Measurements from ENCODE around the gene MRPL30. TPM values are rescaled to one million over a fixed set of nuclear protein-coding genes. Genes with fewer than 3 reads are reported as not detected.

MRPL30 gene
- total and polyA plus RNA-seq, 10 donors, result 12.8 to 26.0 (median 19.3) TPM

DNA sequence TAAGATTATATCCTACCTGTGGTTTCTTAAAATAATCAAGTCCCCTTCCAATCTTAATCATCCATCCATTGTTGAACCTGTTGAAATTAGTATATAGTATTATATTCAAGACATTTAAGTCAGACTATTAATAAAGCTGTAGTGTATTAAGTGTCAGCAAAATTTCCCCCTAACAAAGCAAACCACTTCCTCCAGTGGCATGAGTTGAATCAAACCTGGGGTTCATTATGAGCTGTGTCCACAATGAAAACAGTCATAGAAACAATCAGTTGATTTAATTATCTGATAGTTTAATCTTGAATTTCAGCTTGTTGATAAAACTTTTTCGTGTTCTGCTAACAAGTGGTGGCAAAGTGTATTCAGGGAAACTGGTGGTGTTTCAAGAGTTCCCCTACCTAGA, 11.4 kb upstream of the MRPL30 start:
- no peaks in the 10 kb centered on the region for H3K27me3 ChIP-seq (replicated peaks in 1 of 7)

GRCh38 chr2:99171377-99172140, 9.4 kb upstream of the MRPL30 start:
- intact Hi-C loops (cut with DNase I; ENCODE audit: low total_unique reads), result no loop called here
- DNase-seq, result no peak
- Histone ChIP-seq H3K27me3 (replicated peaks in 1 of 7) (no peaks in the 10 kb centered on the region), H3K4me1 (peaks cover 0 to 26% (median 0%) of the 10 kb centered on the region in 6 donors), H3K9me3 (no peaks in the 10 kb centered on the region), H3K27ac (no peak overlapping the region), H3K36me3 (peaks cover 0 to 77% (median 66%) of the 10 kb centered on the region in 6 donors), H3K4me3 (no peak overlapping the region)
- TF ChIP-seq POLR2AphosphoS5 (IDR thresholded peaks at IDR 0.05), result no peak
- no peak for TF ChIP-seq POLR2A (IDR thresholded peaks at IDR 0.05)
- TF ChIP-seq, protein P1, sequence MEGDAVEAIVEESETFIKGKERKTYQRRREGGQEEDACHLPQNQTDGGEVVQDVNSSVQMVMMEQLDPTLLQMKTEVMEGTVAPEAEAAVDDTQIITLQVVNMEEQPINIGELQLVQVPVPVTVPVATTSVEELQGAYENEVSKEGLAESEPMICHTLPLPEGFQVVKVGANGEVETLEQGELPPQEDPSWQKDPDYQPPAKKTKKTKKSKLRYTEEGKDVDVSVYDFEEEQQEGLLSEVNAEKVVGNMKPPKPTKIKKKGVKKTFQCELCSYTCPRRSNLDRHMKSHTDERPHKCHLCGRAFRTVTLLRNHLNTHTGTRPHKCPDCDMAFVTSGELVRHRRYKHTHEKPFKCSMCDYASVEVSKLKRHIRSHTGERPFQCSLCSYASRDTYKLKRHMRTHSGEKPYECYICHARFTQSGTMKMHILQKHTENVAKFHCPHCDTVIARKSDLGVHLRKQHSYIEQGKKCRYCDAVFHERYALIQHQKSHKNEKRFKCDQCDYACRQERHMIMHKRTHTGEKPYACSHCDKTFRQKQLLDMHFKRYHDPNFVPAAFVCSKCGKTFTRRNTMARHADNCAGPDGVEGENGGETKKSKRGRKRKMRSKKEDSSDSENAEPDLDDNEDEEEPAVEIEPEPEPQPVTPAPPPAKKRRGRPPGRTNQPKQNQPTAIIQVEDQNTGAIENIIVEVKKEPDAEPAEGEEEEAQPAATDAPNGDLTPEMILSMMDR (IDR thresholded peaks at IDR 0.05 in 8 of 11, conservative IDR thresholded peaks at IDR 0.05 in 3 of 11), result no peak
- WGBS, 5 donors, result 94 to 98% (median 96%) methylated on average over 8 of the region's 8 CpGs

More for the DNA sequence above, 11.4 kb upstream of the MRPL30 start:
- no peak for DNase-seq
- Histone ChIP-seq H3K27ac (no peak overlapping the region), H3K9me3 (no peaks in the 10 kb centered on the region), H3K4me3 (no peak overlapping the region), H3K36me3 (peaks cover 0 to 95% (median 72%) of the 10 kb centered on the region in 6 donors), H3K4me1 (peaks cover 0 to 9% (median 0%) of the 10 kb centered on the region in 6 donors)
- TF ChIP-seq POLR2AphosphoS5 (IDR thresholded peaks at IDR 0.05) (no peak), POLR2A (IDR thresholded peaks at IDR 0.05) (no peak)
- TF ChIP-seq, protein P1 (IDR thresholded peaks at IDR 0.05 in 8 of 11, conservative IDR thresholded peaks at IDR 0.05 in 3 of 11), result no peak
- 37 to 80% (median 70%) methylated on average over 1 of the region's 1 CpG for WGBS, 5 donors
- intact Hi-C loops (cut with DNase I; ENCODE audit: low total_unique reads), result no loop called here

DNA sequence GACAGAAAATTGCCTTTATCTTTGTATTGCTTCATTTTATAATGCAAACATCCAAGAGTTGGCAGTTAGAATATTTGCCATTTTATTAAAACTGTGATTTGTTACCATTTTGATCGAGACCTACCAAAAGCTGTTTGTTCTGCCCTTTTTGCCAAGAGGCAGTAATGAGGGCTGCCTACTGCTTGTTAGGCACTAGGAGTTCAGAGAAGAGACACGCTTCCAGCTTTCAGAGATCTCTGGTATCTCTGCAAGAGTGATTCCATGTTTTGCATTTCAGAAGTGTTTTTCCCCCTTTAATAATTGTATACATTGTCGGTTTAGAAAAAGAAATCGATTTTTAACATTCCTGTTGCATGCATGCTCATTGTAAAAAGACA, 628 bp downstream of the MRPL30 start:
- TF ChIP-seq POLR2A (IDR thresholded peaks at IDR 0.05) (no peak), POLR2AphosphoS5 (IDR thresholded peaks at IDR 0.05) (no peak)
- TF ChIP-seq, protein P1 (IDR thresholded peaks at IDR 0.05 in 8 of 11, conservative IDR thresholded peaks at IDR 0.05 in 3 of 11), result no peak
- Histone ChIP-seq H3K4me1 (peaks cover 33 to 87% (median 65%) of the 10 kb centered on the region in 6 donors), H3K4me3 (peak overlapping the region; percentile 66 to 90 (median 84)), H3K27ac (peak overlapping the region in 5 of 8 donors; percentile 83 to 90 (median 88)), H3K9me3 (no peaks in the 10 kb centered on the region), H3K27me3 (replicated peaks in 1 of 7) (no peaks in the 10 kb centered on the region), H3K36me3 (peaks cover 0 to 18% (median under 1%) of the 10 kb centered on the region in 6 donors)
- DNase-seq, result no peak
- intact Hi-C loops (cut with DNase I; ENCODE audit: low total_unique reads), result loop anchor here (10.0 kb wide), 1 partner anchor 153 kb away; the partner anchor contains the start of genes EIF5B and TXNDC9
- WGBS, 5 donors, result 2 to 12% (median 3%) methylated on average over 4 of the region's 4 CpGs

DNA sequence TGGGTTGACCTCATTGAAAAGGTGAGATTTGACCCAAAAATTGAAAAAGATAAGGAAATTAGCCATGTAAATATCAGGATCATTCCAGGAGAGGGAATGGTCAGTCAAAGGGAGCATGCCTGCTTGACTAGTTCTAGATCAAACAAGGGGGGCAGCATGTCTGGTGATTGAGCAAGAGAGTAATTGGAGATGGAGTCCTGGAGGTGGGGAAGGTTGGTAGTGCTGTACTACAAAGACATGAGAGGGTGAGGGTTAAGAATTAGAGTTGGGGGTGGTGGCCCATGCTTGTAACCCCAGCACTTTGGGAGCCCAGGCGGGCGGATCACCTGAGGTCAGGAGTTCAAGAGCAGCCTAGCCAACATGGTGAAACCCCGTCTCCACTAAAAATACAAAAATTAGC, 2.0 kb downstream of the MRPL30 start:
- 94 to 98% (median 98%) methylated on average over 3 of the region's 3 CpGs for WGBS, 5 donors
- H3K27ac ChIP-seq, result no peak overlapping the region
- no peak overlapping the region for H3K4me3 ChIP-seq
- H3K36me3 ChIP-seq, result peaks cover 0 to 23% (median 6%) of the 10 kb centered on the region in 6 donors
- no peak for DNase-seq
- intact Hi-C loops (cut with DNase I; ENCODE audit: low total_unique reads), result loop anchor here (10.0 kb wide), 1 partner anchor 152 kb away; the partner anchor contains the start of genes EIF5B and TXNDC9
- TF ChIP-seq POLR2A (IDR thresholded peaks at IDR 0.05) (no peak), POLR2AphosphoS5 (IDR thresholded peaks at IDR 0.05) (no peak)
- TF ChIP-seq, protein P1 (IDR thresholded peaks at IDR 0.05 in 8 of 11, conservative IDR thresholded peaks at IDR 0.05 in 3 of 11), result no peak
- no peaks in the 10 kb centered on the region for H3K9me3 ChIP-seq
- H3K27me3 ChIP-seq (replicated peaks in 1 of 7), result no peaks in the 10 kb centered on the region
- peaks cover 33 to 73% (median 57%) of the 10 kb centered on the region in 6 donors for H3K4me1 ChIP-seq
